Activated naive CD4-positive, alpha-beta T cell (primary cell): ENCODE results near the gene CAMK4.
"Not testable (repeated sequence)": the region's sequence is repeated elsewhere in the genome, so short reads cannot be mapped to it uniquely, and the experiment has no call there.

Source experiments
- DNase-seq, 4 experiments: peaks; one replicate each; lab custom pipeline; 2025; lab: John Stamatoyannopoulos, UW

The CAMK4 gene

DNA sequence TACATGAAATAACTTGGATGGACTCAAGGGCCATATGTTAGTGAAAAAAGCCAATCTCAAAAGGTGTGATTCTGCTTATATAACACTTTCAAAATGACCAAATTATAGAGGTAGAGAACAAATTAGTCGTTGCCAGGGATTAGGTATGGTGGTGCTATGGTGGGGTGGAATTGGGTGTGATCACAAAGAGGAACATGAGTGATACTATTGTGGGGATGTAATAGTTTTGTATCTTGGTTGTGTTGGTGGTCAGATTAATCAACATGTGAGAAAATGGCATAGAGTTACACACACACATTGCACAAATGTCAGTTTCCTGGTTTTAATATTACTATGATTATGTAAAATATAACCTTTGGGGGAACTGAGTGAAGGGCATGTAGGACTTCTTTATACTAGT, 31.9 kb downstream of the CAMK4 start:
- no peak for DNase-seq

DNA sequence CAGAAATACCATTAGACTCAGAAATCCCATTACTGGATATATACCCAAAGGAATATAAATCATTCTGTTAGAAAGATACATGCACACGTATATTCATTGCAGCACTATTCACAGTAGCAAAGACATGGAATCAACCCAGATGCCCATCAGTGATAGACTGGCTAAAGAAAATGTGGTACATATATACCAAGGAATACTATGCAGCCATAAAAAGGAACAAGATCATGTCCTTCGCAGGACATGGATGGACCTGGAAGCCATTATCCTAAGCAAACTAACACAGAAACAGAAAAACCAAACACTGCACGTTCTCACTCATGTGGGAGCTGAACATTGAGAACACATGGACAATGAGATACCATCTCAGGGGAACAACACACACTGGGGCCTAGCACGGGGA, 33.4 kb downstream of the CAMK4 start:
- not testable (repeated sequence) for DNase-seq

DNA sequence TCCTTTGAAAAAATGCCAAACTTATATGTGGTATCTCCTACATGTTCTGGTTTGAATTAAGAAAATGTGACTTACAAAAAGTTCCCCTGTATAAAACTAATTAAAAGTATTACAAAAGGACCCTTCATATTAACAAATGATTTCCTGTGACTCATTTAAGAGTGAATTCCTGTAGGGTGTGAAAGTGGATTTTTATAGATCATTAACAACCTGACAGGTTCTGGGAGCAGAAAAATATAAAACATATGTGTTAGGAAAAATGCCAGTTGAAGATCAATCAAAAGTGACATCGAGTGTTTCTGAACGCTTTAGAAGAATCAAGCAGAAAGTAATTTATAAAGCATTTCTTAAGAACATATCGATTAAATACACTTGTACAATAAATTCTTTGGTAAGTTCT, 35.5 kb downstream of the CAMK4 start:
- DNase-seq: no peak

DNA sequence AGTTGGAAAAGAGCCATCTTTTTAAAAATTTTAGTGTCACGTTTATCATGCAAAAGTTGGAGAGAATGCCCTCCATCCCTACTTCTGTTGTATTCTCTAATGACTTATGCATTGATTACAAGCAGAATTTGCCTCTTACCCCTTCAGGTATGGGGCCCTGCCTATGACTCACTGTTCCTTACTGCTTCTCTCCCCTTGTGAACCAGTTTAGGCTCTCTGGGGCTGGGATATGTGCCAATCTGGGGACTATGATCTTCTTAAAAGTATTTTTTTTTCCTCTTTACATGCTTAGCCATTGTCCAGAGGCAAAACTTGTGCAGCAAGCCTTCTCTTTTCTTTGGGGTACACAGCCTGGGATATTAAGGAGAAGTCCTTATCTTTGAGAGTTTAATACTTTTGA, 37.4 kb downstream of the CAMK4 start:
- DNase-seq: no peak

DNA sequence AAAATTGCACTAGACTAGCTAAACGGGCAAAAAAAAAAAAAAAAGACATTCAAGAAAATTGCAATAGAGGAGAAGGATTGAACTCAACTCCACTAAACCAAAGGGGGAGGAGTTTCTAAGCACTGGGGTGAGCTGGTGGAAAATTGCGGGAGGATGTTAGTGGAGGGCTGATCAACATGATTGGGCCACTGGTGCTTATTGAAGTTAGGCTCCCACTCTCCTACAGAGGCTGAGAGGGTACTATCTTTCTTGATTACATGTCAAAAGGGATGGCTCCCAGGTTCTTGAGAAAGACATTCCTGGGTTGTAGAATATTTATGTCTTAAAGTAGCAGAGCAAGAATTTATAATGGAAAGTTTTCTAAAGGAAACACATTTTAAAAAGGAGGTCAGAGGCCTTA, 38.0 kb downstream of the CAMK4 start:
- no peak for DNase-seq

DNA sequence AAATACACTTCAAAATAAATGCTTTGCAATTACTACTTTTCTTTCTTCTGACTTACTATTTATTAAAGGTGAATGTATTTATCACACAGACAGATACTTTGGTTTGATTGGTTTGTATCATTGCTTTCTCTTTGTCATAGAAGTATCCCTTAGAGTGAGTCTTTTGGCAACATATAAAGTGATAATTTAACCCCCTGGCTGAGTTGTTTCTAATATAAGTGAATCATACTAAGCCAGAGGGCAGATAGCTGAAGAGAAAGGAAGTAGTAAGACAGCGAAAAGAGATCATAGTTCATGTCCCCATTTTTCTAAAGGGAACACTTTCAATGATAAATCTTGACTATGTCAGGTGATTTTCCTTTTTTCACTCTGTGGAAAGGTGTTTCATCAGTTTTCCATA, 38.6 kb downstream of the CAMK4 start:
- no peak for DNase-seq

DNA sequence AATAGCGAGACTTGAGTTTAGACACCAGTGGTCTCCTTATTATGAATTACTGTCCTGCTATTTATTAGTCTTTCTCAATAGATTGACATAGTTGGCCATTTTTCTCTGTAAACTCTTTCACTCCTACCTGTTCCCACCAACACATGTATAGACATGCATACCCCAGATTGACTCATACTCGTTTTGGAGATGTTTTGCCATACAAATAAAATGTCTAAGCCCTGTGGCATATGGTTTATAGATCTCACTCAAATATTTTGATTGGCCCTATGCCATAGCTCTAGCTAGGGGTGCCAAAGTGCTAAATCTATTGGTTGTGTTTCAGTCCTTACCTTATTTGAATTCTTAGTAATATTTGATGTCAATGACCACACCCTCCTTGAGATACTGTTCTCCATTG, 42.3 kb downstream of the CAMK4 start:
- DNase-seq: no peak

DNA sequence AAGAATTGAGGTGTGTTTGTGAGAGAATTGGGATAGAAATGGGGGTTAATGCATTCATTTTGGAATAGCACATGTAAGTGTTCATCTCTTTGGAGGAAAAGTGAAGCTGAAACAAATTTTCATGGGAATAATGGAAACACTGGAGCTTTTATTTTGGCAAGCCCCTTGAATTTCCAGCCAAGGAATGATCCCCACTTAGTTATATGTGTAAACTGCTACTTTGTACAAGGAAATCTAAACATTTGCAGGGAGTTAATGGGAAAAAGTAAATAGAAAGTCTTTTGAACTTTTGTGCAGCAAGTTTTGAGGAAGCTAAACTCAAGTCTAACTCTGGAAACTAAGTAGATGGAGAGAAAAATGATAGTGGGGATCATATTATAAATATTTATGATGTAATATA, 44.1 kb downstream of the CAMK4 start:
- no peak for DNase-seq

DNA sequence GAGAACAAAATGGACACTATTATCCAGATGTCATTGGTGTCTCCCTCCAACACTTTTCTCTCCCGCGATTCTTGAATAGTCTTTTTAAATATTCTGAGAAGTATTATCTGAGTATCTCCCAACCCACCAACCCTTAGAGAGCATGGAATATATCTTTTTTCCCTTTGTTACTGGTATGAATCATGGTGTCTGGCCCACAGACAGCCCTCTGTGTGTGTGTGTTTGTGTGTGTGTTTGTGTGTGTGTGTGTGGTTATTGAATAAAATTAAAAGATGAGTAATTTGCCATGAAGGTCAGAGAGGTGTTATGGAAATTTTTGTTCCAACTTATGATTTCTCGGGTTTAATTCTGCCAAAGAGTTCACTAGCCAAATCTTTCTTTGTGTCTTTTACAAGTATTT, 47.7 kb downstream of the CAMK4 start:
- DNase-seq: no peak

DNA sequence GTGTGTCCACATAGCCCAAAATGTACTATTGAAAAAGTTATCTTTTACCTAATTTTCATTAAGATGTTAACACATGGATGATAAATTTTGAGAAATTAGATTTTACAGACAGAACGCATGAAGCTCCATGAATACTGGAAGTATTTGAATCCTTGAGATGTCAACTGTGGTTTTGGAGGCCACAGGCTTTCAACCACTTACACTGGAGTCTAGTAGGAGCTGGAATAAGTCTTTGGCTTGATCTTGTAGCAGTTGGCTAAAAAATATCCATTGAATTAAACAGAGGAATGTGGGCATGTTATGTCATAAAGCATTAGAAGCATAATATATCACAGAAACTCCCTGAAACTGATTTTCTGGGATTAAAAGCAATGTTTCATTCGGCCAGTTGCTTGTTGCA, 52.9 kb downstream of the CAMK4 start:
- DNase-seq: no peak

DNA sequence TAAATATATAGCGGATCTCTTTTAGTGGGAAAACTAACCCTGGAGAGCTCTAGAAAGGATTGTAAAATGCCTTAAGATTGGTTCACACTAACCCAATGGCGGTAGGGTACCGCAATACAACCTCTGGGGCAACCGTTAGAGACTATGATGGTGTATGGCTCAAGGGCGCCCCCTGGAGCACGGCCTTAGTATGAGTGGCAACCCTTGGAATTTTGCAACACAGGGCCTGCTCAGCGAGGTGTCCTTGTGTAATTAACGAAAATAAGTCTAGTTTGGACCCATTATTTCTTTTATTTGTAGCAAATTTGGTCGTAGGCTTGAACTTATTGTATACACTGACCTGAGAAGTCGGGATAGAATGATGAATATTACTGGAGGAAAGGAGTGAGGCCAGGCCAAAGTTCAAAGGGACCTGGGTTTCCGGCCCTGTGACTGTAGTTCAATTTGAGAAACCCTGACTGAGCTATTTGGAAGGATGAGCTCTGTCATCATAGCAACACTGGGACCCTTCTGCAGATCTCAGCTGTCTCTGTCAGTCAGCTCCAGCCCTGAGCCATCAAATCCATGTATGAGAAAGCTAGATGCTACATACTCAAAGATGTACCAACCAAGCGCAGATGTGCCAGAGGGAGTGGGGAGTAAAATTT, 54.8 kb downstream of the CAMK4 start:
- peak; percentile 76 to 94 (median 88) for DNase-seq

DNA sequence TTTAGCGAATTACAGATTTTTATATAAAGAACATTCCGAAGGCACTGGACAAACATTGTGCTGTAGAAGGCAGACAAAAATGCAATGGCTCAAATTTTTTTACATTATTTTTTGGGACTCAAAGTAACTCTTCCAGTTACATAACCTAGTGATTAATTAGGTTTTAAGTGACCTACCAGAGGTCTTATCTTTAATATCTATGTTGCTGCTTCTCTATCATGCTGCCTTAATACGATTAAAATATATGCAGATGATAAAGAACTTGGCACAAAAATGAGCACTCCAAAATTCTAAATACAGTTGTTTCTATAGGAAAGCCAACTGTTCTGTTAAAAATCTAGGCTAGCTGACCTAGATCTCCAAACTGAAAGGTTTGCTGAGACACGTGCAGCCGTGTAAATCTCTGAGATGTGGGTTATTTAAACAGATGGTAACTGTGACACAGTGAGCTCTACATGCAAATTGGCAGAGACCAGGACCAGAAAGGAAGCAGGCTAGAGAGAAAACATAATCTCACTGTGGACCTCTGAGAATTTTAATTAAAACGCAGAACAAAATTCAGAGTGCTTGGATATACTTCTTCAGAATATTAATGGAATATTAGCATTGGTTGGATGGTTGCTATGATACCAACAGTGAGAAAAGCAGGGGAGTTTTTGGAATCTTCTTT, 56.2 kb downstream of the CAMK4 start:
- DNase-seq: no peak

DNA sequence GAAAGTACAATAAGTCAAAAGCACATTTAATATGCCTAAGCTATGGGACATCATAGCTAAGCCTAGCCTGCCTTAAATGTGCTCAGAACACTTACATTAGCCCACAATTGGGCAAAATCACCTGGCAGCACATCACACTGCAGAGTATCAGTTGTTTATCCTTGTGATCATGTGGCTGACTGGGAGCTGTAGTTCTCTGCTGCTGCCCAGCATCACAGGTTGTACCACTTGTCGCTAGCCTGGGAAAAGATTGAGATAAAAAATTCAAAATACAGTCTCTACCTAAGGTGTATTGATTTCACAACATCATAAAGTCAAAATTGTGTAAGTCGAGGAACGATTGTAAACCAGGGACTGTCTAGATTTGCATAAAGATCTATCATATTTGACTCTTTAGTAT, 58.6 kb downstream of the CAMK4 start:
- no peak for DNase-seq

DNA sequence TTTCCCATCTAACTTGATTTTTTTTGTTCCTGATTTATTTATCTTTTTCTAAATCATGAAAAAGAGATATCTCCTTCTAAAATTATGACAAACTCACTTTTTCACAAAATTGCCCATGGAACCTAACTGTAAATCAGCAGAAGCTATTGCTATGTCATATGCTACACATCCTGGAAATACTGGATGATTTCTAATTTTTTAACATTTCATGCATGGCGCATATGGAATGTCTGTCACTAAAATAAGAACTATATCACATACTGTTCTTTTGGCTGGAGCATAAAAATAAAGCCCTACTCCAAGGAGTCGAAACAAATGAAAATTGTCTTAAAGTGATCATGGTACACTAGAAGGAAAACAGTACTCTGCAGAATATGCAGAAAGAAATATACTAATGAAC, 60.6 kb downstream of the CAMK4 start:
- no peak for DNase-seq

DNA sequence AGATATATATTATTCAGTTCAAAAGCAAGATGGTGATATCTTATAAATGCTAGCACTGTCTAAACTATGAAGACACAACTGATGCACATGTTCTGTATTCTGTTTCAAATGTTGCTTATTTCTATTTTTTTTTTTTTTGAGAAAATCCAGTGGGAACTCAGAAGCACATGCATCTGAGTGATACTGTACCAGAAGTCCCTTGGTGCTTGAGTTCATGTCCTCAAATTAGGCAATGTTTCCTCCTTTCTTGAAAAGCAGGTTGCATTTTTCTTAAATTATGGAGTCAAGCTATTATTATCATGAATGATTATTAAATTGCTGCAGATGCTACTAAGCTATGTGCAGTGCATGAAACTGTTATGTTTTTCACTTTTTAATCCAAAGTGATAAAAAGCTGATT, 70.4 kb downstream of the CAMK4 start:
- no peak for DNase-seq

DNA sequence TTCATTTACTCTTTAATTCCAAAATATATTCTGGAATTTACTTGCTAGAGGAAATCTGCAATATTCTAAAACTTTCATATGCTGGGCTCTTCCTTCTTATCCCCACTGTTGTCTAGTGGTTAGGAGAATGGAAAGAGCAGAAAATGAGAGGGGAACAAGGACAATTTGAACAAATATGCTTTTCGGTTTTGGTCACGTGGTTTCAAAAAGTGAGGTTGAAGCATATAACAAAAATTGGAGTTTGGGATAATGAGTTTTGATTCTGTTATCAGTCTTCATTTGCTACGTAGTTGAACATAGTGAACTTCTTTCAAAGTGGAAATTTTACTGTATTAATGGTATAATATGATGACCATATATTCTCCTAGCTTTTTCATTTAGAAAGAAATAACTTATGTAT, 71.5 kb downstream of the CAMK4 start:
- no peak for DNase-seq

DNA sequence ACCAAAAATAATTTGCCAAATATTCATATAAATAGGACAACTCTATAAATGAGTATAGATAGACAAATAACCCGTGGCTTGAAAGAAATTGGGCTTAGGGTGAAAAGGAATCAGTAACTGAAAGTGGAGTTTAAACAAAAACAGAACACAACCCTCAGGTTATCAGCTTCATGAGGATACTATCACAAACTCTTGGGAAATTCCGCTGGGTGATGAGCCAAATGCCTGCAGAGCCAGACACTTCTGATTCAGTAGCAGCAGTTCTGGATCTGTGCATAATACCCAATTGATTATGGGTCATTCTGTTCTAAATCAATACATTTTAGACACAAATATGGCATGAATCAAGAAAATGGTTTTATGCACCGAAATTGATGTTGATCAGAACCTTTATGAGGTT, 72.4 kb downstream of the CAMK4 start:
- no peak for DNase-seq

DNA sequence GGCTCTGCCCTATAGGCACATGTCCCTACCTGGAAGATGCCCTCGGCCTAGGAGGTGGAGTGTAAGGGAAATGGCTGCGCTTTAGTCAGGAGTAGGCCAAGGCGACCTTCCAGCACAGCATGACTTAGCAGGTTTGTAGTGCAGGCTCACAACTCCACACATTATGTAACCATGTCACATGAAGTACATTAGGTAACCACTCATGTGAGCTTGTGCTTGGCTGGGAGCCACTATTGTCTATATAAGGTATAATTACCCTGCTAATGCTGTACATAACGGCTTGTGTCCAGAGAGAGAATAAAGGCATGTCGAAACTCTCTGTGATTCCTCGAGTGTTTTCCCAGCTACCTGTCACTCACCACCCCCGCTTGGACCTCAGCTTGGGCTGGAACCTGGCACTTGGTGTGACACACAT, 74.9 kb downstream of the CAMK4 start:
- no peak for DNase-seq

DNA sequence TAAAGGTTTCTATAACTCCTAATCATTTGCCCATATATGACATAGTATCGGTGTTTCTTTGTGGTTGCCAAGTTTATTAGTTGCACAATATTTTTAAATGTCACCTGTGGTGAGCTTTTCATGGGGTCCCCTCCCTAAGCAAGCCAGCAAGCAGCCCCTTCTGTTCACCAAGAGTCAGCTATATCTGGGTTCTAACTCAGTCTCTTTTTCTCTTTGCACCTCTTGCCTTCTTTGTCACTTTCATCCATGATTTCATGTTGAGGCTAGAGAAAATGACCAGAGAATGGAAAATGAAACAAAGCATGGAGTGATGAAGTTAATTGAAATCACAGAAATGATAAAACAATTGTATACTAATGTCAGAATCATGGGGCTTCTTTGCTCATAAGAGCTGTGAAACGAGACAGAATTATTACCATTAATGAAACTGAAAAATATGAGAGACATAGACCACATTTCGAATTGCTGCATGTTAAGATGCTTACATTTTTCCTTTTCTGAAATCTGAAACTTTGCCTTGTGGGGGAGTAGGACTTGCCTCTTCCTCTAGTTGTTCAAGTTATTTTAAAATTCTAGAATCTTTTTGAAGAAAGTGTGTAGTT, 75.7 kb downstream of the CAMK4 start:
- DNase-seq: no peak

DNA sequence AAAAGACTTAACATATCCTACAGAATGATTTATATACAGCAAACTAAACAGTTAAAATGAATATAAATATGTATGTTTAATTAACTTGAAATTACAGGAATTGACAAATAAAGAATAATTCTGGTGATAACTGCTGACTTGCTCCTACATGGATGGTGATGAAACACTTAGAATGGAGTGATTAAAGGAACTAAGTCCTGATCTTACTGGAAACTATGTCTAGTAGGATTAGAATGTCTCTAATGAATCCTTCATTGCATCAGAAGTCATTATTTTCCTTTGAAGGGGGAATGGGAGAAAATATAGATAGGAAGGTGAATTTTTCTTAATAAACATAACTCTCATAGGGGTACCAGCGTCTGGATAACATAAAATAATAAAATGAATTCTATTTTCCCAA, 77.1 kb downstream of the CAMK4 start:
- no peak for DNase-seq

DNA sequence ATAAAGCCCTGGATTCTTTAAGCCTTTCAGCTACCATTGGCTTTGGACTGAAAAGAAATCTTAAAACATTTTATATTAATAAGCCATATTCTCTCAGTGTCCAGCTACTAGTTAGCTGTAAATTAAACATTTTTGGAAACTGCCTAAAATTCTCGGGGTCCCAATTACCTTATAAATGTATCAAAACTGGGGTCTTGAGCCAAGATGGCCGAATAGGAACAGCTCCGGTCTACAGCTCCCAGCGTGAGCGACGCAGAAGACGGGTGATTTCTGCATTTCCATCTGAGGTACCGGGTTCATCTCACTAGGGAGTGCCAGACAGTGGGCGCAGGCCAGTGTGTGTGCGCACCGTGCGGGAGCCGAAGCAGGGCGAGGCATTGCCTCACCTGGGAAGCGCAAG, 77.9 kb downstream of the CAMK4 start:
- DNase-seq: not testable (repeated sequence)

DNA sequence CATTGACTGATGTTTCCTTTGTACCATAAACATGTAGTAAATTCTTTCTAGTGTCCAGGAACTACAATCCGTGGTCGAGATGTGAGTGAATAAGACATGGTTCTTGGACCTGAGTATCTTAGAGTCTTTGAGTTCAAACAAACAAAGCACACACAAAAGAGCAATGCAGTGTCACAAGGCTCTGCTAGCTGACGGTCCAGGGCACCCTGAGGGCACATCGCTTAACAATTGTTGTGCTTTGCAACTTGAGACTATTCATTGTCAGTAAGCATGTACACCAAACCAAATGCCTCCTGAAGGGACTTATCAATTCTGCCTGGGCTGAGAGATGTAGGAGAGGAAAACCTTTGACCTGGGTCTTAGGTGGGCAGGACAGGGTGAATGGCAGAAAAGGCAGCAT, 84.8 kb downstream of the CAMK4 start:
- DNase-seq: no peak

DNA sequence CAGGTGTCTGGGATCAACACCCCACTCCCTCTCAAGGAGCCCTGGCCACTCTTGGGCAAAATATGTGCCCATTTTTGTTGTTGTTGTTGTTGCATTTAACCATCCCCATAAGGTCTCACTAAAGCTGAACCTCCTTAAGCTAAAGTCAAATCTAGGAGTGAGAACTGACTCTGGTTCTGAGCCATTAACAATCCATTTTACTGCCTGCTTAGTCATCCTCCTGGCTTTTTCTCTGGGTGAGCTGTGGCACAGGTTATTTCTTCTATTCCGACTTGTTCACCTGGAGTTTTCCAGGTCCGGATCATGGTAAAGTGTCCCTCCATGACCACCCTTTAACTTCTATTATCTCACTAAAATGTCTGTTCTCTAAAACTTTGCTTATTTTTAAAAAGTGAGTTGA, 85.2 kb downstream of the CAMK4 start:
- no peak for DNase-seq
